HG02623 (cell line): ENCODE measurements around the gene MRPL44.
"Not testable (repeated sequence)": the region's sequence is repeated elsewhere in the genome, so short reads cannot be mapped to it uniquely, and the experiment has no call there.

Experiments
- ATAC-seq: cut with Tn5 transposase; IDR thresholded peaks from one replicate; pipeline ENCODE4 v1.9.1; 2021; ENCODE audit warnings: moderate library complexity; ENCODE audit not compliant: unreplicated experiment

The MRPL44 gene

DNA sequence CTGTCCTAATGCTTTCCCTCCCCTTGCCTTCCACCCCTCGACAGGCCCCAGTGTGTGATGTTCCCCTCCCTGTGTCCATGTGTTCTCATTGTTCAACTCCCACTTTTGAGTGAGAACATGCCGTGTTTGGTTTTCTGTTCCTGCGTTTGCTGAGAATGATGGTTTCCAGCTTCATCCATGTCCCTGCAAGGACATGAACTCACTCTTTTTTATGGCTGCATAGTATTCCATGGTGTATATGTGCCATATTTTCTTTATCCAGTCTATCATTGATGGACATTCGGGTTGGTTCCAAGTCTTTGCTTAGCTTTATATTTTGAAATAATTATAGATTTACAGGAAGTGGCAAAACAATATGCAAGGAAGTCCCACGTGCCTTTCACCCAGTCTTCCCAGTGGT is 43.4 kb downstream of the MRPL44 start:
- not testable (repeated sequence) for ATAC-seq

DNA sequence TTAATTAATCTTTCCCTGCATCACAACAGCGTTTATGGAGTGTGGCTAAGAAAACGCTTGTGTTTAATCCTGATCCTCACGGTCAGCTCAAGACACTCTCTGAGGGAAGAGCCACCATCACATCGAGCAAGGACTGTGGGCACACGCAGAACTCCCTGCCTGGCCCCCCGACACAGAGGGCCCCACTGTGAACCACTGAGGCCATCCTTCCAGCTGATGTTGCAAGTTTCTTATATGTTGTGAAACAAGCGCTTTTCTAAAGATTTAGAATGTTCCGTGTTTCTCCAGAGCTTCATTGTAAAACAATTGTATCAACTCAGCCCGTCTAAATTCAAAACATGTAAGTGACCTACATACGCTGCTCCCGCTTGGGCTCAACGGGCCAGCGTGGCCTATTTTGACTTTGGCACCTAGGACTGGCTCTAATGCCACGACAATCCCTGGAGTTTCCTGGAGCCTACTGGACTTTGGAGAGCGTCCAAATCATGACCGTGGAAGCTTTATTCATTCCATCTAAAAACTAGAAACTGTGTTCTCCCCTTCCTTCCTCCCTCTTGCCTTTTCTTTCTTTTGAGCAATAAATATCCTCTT is 46.9 kb downstream of the MRPL44 start:
- no peak for ATAC-seq

DNA sequence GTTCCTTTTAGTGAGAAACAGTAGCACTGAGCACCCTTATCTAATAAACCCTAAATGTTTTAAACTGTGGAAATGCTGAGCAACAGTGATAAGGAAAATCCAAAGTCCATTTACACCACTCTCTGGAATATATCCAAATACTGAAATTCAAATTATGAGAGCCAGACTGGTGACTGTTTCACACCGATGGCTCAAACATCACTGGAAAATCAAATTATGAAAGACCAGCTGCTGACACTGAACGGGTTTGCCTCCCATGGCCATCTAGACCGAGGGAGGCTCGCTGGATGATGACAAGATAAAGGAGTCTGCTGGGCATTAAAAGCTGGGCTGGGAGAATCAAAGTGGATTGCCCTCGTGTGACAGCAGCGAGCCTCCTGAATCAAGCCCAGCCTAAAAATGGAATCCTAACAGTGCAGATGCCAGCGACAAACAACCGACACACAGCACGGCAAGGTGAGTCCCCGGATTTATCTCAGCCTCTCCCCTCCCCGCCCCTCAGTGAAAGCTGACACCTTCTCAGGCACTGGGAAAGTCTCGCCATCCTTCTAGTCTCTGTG is 51.5 kb downstream of the MRPL44 start:
- ATAC-seq, result no peak

DNA sequence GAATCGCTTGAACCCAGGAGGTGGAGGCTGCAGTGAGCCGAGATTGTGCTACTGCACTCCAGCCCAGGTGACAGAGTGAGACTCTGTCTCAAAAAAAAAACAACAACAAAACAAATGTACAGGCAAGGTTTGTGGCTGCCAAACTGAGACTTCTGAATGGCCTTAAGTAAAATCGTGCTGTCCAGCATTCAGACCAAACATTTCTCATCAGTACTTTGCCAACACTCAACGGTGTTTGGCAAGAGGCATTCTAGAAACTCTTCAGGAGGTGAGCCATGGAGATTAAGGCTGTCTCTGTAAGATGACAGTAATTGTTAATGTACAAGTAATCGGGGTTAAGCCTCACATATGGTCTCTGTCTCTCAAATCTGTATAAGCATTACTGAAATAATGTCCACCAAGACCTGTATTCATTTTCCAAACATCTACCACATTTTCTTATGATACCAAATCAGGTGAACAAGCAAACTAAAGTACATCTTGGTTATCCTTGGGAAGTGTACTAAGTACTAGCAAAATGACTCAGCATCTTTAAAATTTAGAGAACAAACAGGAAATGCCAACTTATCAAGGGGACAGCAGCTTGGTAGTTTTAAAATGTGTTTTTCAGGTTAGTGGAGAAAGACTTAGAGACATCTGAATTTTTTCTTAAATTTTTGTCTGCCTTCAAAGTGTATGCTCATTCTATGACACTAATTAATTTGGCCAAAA is 52.5 kb downstream of the MRPL44 start:
- ATAC-seq, result no peak

DNA sequence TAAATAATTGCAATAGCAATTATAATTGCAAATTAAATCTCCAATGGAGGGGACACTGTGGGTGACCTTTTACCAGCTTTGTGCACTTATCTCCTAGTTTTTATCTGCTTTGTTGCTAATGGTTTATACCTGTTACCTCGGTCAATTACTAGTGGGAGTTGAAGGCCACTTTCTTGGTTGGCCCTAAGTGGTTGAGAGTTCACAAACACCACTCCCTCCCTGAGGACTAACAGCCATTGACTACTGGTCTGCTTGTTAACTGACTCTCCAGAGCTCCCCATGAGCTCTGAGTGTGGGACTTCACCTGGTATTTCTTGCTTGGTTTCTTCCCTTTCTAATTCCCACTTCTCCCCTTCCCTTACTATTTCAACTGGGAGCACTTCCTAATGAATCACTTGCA is 54.6 kb downstream of the MRPL44 start:
- no peak for ATAC-seq

DNA sequence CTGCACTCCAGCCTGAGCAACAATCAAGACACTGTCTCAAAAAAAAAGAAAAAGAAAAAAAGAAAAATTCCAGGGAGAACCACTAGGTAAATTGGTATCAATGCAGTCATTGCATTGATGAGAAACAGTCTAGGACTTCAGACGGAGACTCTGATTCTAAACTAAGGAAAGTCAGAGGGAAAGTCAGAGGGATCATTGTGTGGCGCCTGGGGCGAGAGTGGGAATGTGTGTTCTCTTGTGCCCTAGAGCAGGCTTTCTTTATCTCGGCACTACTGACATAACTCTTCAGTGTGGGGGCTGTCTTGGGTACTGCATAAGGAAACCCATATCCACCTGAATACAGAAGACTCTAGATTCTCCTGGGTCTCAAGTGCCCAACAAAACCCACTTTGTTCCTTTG is 57.1 kb downstream of the MRPL44 start:
- no peak for ATAC-seq

DNA sequence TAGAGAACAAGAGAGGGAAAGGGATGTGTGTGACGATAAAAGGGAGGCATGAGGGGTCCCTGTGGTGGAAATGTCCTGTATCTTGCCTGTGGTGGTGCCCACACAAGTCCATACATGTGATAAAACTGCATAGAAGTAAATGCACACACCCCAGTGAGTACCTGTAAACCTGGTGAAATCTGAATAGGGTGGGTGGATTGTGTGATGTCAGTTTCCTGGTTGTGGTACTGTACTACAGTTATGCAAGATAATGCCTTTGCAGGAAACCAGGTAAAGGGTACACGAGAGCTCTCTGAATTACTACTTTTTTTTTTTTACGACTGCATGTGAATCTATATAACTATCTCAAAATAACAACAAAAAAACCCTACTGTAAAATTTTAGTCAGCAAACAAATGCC is 59.7 kb downstream of the MRPL44 start:
- ATAC-seq, result no peak
